Limb (tissue), 2 donors: Measurements from ENCODE around the gene COQ4.
"Not testable (repeated sequence)": the region's sequence is repeated elsewhere in the genome, so short reads cannot be mapped to it uniquely, and the experiment has no call there.

ENCODE experiments used
- DNase-seq, 2 donors: peaks; one replicate each; pipeline ENCODE4 v3.0.0-alpha.2; 2016; ENCODE audit errors: extremely low spot score in 2 of 2

Gene COQ4

GRCh38 chr9:128322404-128323211 lies at the start of gene COQ4, which contains the start of gene TRUB2:
COQ4 (plus strand) TSS chr9:128322839; CDS start chr9:128322859, 20 bp downstream.
TRUB2 (minus strand) TSS chr9:128322447; CDS start chr9:128322408, 39 bp downstream.
- DNase-seq, result peak; percentile 95

DNA sequence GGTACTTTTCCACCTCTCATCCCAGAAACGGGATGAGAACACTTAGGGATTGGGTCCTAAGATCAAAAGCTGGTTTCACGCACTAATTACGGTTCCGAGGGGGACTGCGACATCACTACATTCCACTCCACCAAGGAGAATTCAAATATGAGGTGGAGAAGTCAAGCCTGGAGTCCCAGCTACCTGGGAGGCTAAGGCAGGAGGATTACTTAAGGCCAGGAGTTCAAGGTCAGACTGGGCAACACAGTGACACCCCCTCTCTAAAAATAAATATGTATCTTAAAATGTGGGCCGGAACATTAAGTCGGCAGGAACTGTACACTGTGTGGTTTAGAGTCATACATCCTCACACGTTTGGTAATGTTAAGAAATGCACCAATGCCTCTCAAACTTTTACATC lies 48.4 kb upstream of the COQ4 start:
- no peak for DNase-seq

- DNase-seq, result no peak
Measured at GRCh38 chr9:128275198-128276007, 47.2 kb upstream of the COQ4 start, which contains the start of gene GOLGA2. GOLGA2 (minus strand) TSS chr9:128276007; CDS start chr9:128275976, 31 bp downstream.

DNA sequence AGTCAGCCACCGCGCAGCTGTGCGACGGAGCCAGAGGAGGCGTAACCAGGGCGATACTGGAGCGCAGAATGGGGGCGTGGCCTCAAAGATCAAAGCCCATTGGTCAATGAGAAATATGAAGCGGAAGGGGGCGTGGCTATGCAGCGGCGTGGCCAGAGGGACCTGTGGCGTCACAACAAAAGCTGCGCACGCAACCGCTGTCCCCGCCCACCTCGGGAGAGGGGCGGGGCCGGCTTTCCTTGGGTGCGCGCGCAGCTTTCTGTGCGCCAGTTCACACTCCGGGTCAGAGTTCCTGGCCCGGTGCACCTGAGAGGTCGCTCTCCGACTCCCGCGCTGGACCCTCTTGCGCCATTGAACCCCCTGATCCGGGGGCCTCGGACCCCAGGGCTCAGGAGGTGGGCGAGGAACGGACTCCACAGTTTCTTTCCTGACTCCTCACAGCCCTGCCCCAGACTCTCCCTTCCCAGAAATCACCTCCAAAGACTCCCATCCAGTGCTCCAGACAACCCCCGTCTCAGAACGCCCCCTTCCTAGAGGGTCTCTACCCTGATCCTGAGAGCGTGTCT lies 46.5 kb upstream of the COQ4 start, which contains the start of gene SWI5:
TSS of gene SWI5 (plus strand) at position 269 of the 566 bp plus-strand sequence.
- DNase-seq, result peak; percentile 100

DNA sequence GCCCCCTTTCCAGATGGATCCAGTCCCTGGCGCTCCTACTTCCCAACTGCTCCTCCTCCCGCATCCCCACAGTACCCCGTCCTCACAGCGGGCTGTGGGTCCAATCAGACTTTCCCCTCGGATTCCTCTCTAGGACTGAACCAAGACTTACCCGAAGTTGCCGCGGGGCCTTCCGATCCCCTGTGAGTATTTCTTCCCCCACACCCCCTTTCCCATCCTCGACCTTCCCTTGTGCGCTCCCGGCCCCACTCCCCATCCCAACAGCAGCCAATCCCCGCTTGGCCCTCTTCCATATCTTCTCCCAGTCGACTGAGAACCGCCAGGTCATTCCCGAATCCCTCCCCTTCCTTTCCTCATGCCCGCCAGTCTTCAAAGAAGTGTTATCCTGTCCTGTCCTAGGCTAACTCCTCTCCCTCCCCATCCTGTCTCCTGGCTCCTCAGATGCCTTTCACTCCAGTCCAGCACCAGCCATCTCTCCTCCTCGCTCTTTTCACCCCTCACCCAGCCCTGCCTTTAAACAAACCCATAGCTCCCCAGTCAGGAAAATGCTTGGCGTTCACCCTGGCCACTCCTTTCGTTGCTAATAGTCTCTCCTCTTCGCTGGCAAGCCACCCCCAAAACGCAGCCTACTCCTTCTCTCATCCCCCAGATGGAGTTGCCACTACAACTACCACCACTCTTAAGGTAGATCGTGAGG lies 45.9 kb upstream of the COQ4 start:
- DNase-seq, result peak in 1 of 2 donors; percentile 20

DNA sequence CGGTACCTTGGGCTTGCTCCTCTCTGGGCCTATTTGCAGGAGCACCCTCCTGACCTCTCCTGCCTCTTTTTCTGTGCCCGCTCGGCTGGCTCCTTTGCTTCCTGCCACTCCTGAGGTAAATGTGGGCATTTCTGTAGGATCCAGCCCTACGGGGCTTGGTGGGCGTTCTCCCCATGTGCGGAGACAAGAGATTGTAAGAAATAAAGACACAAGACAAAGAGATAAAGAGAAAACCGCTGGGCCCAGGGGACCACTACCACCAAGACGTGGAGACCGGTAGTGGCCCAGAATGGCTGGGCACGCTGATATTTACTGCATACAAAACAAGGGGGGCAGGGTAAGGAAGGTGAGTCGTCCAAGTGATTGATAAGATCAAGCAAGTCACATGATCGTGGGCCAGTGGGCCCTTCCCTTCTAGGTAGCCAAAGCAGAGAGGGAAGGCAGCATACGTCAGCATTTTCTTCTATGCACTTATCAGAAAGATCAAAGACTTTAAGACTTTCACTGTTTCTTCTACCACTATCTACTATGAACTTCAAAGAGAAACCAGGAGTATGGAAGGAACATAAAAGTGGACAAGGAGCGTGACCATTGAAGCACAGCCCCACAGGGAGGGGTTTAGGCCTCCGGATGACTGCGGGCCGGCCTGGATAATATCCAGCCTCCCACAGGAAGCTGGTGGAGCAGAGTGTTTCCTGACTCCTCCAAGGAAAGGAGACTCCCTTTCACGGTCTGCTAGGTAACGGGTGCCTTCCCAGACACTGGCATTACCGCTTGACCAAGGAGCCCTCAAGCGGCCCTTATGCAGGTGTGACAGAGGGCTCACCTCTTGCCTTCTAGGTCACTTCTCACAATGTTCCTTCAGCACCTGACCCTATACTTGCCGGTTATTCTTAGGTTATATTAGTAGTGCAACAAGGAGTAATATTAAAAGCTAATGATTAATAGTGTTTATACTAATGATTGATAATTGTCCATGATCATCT lies 43.3 kb upstream of the COQ4 start:
- not testable (repeated sequence) for DNase-seq

DNA sequence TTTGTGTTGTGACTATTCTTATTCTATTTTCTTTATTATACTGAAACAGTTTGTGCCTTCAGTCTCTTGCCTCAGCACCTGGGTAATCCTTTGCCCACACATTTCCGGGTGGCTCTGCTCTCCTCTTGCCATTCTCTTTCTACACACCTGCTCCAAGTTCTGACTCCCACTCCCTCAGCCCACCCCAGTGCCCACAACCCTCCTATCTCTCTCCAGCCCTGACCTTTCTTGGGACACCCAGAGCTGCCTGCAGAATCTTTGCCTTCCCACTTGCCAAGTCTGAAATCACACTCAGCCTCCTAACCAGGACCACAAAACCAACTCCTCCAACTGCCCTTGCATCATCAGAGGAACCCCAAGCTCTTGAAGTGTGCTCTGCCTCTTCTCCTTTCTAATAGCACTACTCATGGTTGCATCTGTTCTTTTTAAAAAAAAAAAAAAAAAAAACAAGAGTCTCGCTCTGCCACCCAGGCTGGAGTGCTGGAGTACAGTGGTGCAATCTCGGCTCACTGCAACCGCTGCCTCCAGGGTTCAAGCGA lies 42.5 kb upstream of the COQ4 start:
- DNase-seq, result no peak

- no peak for DNase-seq
Measured at GRCh38 chr9:128282500-128282899, 40.1 kb upstream of the COQ4 start.

GRCh38 chr9:128285033-128285784 lies 37.4 kb upstream of the COQ4 start:
- no peak for DNase-seq

GRCh38 chr9:128286440-128286839 lies 36.2 kb upstream of the COQ4 start:
- DNase-seq, result peak; percentile 67 to 79

GRCh38 chr9:128288273-128289004 lies 34.2 kb upstream of the COQ4 start:
- DNase-seq, result no peak

DNA sequence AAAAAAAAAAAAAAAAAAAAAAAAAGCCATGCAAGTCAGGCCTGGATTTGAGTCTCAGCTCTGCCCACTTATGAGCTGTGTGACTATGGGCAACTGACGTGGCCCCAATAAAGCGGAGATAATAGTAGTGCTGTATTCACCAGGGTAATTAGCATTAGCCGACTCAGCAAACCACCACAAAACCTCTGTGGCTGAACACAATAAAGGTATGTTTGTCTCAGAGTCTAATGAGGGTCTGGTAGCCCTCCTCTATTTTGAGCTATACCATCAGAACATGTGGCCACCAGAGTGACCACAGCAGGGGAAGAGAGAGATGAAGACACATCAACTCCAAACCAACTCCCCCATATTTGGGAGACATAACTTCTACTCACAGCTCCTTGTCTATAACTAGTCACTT lies 30.6 kb upstream of the COQ4 start:
- no peak for DNase-seq

DNA sequence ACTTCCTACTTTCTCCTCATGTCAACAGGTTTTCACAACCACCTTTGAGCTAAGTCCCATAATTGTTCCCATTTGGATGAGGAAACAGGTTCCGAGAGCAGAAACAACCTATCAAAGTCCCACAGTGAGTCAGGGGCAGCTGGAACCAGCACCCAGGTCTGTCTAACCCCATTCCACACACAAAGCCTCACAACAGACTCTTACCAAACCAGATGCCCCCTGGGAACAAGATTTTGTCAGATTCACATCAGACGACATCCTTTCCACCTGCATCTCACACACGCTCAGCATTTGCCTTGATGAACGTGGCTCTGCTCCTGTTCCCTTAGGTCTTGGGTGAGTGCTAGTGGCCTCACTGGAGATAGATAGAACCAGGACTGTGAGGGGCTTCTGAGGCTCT lies 29.5 kb upstream of the COQ4 start:
- no peak for DNase-seq

DNA sequence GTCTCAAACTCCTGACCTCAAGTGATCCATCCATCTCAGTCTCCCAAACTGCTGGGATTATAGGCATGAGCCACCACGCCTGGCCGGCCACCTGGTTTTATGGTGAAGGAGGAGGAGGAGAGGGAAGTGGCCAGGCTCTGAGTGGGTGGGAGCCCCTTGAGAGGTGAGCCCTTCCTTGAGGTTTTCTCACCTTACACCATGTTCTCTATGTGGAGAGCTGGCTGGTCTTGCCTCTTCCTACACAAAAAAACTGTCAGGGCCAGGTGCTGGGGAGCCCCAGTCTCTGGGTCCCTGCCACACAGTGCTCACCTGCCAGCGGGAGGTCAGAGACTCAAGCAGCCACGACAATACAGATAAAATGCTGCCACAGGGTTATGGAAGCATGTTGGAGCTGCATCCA lies 28.5 kb upstream of the COQ4 start:
- no peak for DNase-seq

GRCh38 chr9:128296340-128297220 lies 26.1 kb upstream of the COQ4 start:
- no peak for DNase-seq

- DNase-seq, result no peak
Measured at GRCh38 chr9:128297221-128297773, 25.3 kb upstream of the COQ4 start.
